K562 (cell line): ENCODE measurements around the gene STON1. TPM values are rescaled to one million over a fixed set of nuclear protein-coding genes. Genes with fewer than 3 reads are reported as not detected.

Experiments
- BCLAF1 ChIP-seq, 2 experiments: fragments of 450-650 bp in 1 of 2; IDR thresholded peaks; 2 replicates each; pipeline ENCODE4 v1.6.1; 2011 to 2017; ENCODE audit warnings: low read depth in 2 of 2, antibody characterized with exemption in 1 of 2, borderline replicate concordance in 1 of 2, low read length in 1 of 2, mild to moderate bottlenecking in 1 of 2, mixed read lengths in 1 of 2; ENCODE audit not compliant: control insufficient read depth in 1 of 2
- CBFA2T2 ChIP-seq: fragments of 450-650 bp; conservative IDR thresholded peaks from 2 replicates; pipeline ENCODE4 v1.6.1; 2017; ENCODE audit warnings: mild to moderate bottlenecking
- CBFA2T3 ChIP-seq: fragments of 450-650 bp; IDR thresholded peaks from 2 replicates; pipeline ENCODE4 v1.6.1; 2017
- EGR1 ChIP-seq: fragments of 450-650 bp; conservative IDR thresholded peaks from 2 replicates; pipeline ENCODE4 v1.6.1; 2017; ENCODE audit warnings: mild to moderate bottlenecking
- HES1 ChIP-seq: fragments of 450-650 bp; IDR thresholded peaks from 2 replicates; pipeline ENCODE4 v1.6.1; 2016; ENCODE audit warnings: low read depth, mild to moderate bottlenecking, moderate library complexity
- PHB2 ChIP-seq: fragments of 450-650 bp; IDR thresholded peaks from 2 replicates; pipeline ENCODE4 v1.6.1; 2017; ENCODE audit warnings: low read depth
- RAD21 ChIP-seq, 2 experiments: fragments of 250-450 bp in 1 of 2; fragments of 450-650 bp in 1 of 2; sonication (Bioruptor Pico) in 1 of 2; formaldehyde crosslinking in 1 of 2; IDR thresholded peaks in 1 of 2; conservative IDR thresholded peaks in 1 of 2; 2 replicates each; pipeline versions ENCODE4 v1.4.0 to v1.8.0; 2020 to 2022; ENCODE audit warnings: mild to moderate bottlenecking in 2 of 2, moderate library complexity in 1 of 2
- STAT6 ChIP-seq: sonication (generic); formaldehyde crosslinking; IDR thresholded peaks from 2 replicates; pipeline ENCODE4 v1.8.1; 2023; ENCODE audit warnings: mild to moderate bottlenecking, missing genetic modification reagents
- TAL1 ChIP-seq: fragments of 450-650 bp; IDR thresholded peaks from 2 replicates; pipeline ENCODE4 v1.6.1; 2016; ENCODE audit warnings: mild to moderate bottlenecking
- TCF7 ChIP-seq: sonication (generic); IDR thresholded peaks from 2 replicates; pipeline ENCODE4 v1.6.1; 2016; ENCODE audit warnings: antibody characterized with exemption, borderline replicate concordance
- VEZF1 ChIP-seq: fragments of 200-800 bp; sonication (Bioruptor generic); IDR thresholded peaks from 2 replicates; pipeline ENCODE4 v1.6.1; 2017; ENCODE audit warnings: missing genetic modification characterization, missing compliant biosample characterization
- ZMIZ1 ChIP-seq, 2 experiments: fragments of 150-350 bp in 1 of 2; IDR thresholded peaks; 2 replicates each; pipeline ENCODE4 v1.6.1; 2012 to 2016; ENCODE audit warnings: low read depth in 2 of 2, low read length in 2 of 2, mild to moderate bottlenecking in 1 of 2, moderate library complexity in 1 of 2
- ZNF184 ChIP-seq: sonication (generic); formaldehyde crosslinking; IDR thresholded peaks from 2 replicates; pipeline ENCODE4 v1.5.0; 2020; ENCODE audit warnings: missing genetic modification reagents
- ZNF212 ChIP-seq: fragments of 450-650 bp; formaldehyde crosslinking; IDR thresholded peaks from 2 replicates; pipeline ENCODE4 v1.4.0; 2020; ENCODE audit warnings: mild to moderate bottlenecking
- ZZZ3 ChIP-seq: fragments of 450-650 bp; IDR thresholded peaks from 2 replicates; pipeline ENCODE4 v1.6.1; 2016; ENCODE audit warnings: antibody characterized with exemption, mild to moderate bottlenecking, moderate library complexity
- polyA plus RNA-seq, 8 experiments: library from polyadenylated mRNA; depleted of rRNA in 4 of 8; stranded (reverse) in 5 of 8; unstranded in 3 of 8; fragments of >200 nt; fragmentation: Nextera tagmentation in 2 of 8; fragmentation: Illumina TruSeq in 1 of 8; extraction: Ambion mirVana in 2 of 8; extraction: Trizol in 1 of 8; gene quantifications; 2 replicates each; pipeline versions ENCODE4 v1.2.1 to v1.2.3, GENCODE V29; 2011 to 2014; ENCODE audit warnings: inconsistent platforms in 1 of 8, missing spikeins in 1 of 8
- total RNA-seq, 7 experiments: library from RNA; depleted of rRNA in 6 of 7; stranded (reverse); fragments of >200 nt in 6 of 7; fragmentation: Illumina TruSeq in 2 of 7; extraction: Trizol in 2 of 7; gene quantifications; 2 replicates each; pipeline versions ENCODE4 v1.2.1 to v1.2.3, GENCODE V29; 2011 to 2021; ENCODE audit warnings: low replicate concordance in 1 of 7

Gene STON1
- total and polyA plus RNA-seq, 9 of the 15 experiments (the other 6 are each of a cell fraction or from before 2014, with no cell fraction given), result 0.07 to 1.2 (median 0.55) TPM

- TF ChIP-seq ZZZ3 (no peak), BCLAF1 (IDR thresholded peaks at IDR 0.05; ENCODE audit: borderline replicate concordance in 1 of 2, control insufficient read depth in 1 of 2, low read depth in 2 of 2, low read length in 1 of 2) (no peak), VEZF1 (peak; percentile 81), ZNF184 (no peak), STAT6 (no peak), CBFA2T2 (peak; percentile 79), TAL1 (peak; percentile 53; the same call in 1 of the 2 replicates), ZMIZ1 (IDR thresholded peaks at IDR 0.05; ENCODE audit: low read depth in 2 of 2, low read length in 2 of 2) (no peak), EGR1 (peak; percentile 99), CBFA2T3 (peak; percentile 91), PHB2 (0 out of 2 replicates have a peak, but pooled peaks have one; percentile 21), TCF7 (no peak), ZNF212 (CRISPR knock-in tag) (no peak), RAD21 (CRISPR knock-in tag; conservative IDR thresholded peaks at IDR 0.05 in 1 of 2, IDR thresholded peaks at IDR 0.05 in 1 of 2) (no peak), HES1 (no peak)
Measured at GRCh38 chr2:48607307-48608014, 77.5 kb downstream of the STON1 start (continued).
